Esophagus (tissue), 2 donors: ENCODE data around the gene KLHL2. TPM values are rescaled to one million over a fixed set of nuclear protein-coding genes. Genes with fewer than 3 reads are reported as not detected.
"Not testable (repeated sequence)": the region's sequence is repeated elsewhere in the genome, so short reads cannot be mapped to it uniquely, and the experiment has no call there.

ENCODE experiments used
- H3K27ac ChIP-seq, 2 donors: one replicate each; pipeline ENCODE4 v1.5.1; 2013; ENCODE audit warnings: low read depth in 2 of 2, mild to moderate bottlenecking in 2 of 2, inconsistent platforms in 1 of 2, low read length in 1 of 2, moderate library complexity in 1 of 2
- H3K27me3 ChIP-seq, 2 donors: one replicate each; pipeline ENCODE4 v1.6.1; 2013; ENCODE audit warnings: low read length in 2 of 2, control low read depth in 1 of 2, mild to moderate bottlenecking in 1 of 2; ENCODE audit not compliant: insufficient read depth in 2 of 2, control insufficient read depth in 1 of 2
- H3K36me3 ChIP-seq, 2 donors: one replicate each; pipeline ENCODE4 v1.6.1; 2013; ENCODE audit warnings: low read length in 1 of 2; ENCODE audit not compliant: control insufficient read depth in 2 of 2, insufficient read depth in 2 of 2
- H3K4me1 ChIP-seq, 2 donors: one replicate each; pipeline ENCODE4 v1.6.1; 2013; ENCODE audit warnings: low read length in 1 of 2; ENCODE audit not compliant: control insufficient read depth in 2 of 2, insufficient read depth in 2 of 2
- H3K4me3 ChIP-seq, 2 donors: one replicate each; pipeline ENCODE4 v1.5.1; 2013; ENCODE audit warnings: low read length in 2 of 2, mild to moderate bottlenecking in 2 of 2, low read depth in 1 of 2, moderate library complexity in 1 of 2
- H3K9me3 ChIP-seq, 2 donors: one replicate each; pipeline ENCODE4 v1.6.1; 2013; ENCODE audit warnings: mild to moderate bottlenecking in 2 of 2, low read depth in 1 of 2, low read length in 1 of 2, moderate library complexity in 1 of 2; ENCODE audit not compliant: control insufficient read depth in 2 of 2, insufficient read depth in 1 of 2
- WGBS, 2 donors: extraction: QIAGEN DNeasy Blood & Tissue Kit; methylation state at CpG; one replicate each; pipeline ENCODE4 v1.1.7; 2013; 5-methylcytosine and 5-hydroxymethylcytosine counted together
- polyA plus RNA-seq, 2 donors: library from polyadenylated mRNA; stranded (reverse); fragments of 200-250 nt; gene quantifications; one replicate each; pipeline ENCODE4 v1.2.3, GENCODE V29; 2013
- donor health status: healthy with polysubstance abuse.
- donor health status: Bipolar disorder and iron deficiency.

KLHL2 gene, protein sequence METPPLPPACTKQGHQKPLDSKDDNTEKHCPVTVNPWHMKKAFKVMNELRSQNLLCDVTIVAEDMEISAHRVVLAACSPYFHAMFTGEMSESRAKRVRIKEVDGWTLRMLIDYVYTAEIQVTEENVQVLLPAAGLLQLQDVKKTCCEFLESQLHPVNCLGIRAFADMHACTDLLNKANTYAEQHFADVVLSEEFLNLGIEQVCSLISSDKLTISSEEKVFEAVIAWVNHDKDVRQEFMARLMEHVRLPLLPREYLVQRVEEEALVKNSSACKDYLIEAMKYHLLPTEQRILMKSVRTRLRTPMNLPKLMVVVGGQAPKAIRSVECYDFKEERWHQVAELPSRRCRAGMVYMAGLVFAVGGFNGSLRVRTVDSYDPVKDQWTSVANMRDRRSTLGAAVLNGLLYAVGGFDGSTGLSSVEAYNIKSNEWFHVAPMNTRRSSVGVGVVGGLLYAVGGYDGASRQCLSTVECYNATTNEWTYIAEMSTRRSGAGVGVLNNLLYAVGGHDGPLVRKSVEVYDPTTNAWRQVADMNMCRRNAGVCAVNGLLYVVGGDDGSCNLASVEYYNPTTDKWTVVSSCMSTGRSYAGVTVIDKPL
- 10 to 100 TPM; 19.0 to 26.1 TPM for polyA plus RNA-seq

DNA sequence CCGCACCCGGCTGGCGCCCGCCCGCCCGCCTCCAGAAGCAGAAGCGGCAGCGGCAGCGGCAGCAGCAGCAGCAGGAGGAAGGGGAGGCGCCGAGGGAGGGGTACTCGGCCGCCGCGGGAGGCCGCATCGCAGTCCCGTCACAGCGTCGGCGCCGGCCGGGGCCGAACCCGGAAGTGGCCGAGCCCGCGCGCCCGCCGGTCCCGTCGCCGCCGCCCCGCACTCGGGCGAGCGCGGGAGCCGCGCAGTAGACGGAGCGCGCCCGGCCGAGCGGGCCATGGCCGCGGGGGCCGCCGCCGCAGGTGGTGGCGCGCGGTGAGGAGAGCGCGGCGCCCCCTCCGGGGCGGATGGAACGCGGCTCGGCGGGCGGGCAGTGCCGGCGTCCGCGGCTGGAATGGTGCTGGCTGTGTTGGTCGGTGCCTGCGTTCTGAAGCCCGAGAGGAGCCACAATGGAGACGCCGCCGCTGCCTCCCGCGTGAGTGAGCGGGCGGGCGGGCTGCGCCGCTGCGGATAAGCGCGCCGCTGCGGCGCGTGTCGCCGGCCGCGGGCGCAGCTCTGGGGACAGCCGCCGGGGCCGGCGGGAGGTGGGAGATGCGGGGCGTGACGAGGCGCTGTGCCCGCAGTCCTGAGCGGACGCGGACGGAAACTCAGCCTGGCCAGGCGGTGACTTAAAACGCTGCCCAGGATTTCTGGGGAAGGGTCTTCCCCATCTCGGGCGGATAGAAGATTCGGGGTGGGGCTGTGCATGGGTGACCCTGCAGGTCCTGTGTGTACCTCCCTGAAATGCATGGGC lies at the start of gene KLHL2:
Gene KLHL2 (plus strand): TSS at position 131 of the 790 bp plus-strand sequence. CDS start 316 bp downstream, at position 447.
- Histone ChIP-seq H3K4me1 (peaks cover 2 to 4% of the 10 kb centered on the region in 2 donors), H3K27me3 (no peaks in the 10 kb centered on the region), H3K27ac (peak within 1 kb of the TSS; percentile 91 to 93), H3K36me3 (no peaks in the 10 kb centered on the region), H3K9me3 (no peaks in the 10 kb centered on the region), H3K4me3 (peak within 1 kb of the TSS; percentile 93 to 94)
- WGBS, 2 donors: 1% methylated on average over 60 to 113 of the region's 113 CpGs

DNA sequence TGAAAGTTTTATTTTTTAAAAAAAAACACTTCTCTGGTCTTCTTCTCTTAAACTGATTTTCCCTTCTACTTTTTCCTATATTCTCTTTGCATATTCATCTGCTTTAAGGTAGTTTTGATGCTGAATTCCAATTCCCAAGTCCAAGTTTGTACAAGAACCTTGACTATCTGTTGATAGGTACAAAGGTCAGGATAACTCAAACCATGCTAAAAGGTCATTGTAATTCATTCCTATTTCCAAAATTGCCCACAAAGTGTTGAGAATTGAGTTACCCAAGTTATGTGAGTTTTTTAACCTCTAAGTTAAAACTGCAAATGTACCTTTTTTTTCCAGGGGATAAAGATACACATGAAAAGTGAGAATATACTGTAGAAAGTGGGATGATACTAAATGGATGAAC lies 48.6 kb upstream of the KLHL2 start:
- no peaks in the 10 kb centered on the region for H3K27me3 ChIP-seq
- H3K27ac ChIP-seq: no peak overlapping the region
- H3K36me3 ChIP-seq: no peaks in the 10 kb centered on the region
- H3K4me1 ChIP-seq: no peaks in the 10 kb centered on the region
- no peak overlapping the region for H3K4me3 ChIP-seq
- no peaks in the 10 kb centered on the region for H3K9me3 ChIP-seq

DNA sequence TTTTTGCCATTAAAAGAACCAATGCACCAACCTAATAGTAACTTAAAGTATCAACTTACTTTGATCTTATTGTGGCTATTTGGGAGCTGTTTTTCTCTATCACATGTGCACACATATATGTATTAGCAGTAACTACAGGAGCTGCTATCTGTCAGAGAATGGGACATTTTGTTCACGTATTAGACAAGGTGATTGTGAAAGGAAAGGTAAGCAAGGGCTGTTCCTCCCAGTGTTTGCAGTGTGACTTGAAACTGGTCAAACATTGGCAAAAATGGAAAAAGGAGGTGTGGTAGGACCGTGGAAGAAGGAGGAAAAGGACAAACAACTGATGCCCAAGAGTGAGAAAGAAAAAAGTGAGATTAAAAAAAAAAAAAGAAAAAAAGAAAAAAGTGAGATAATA lies 43.1 kb upstream of the KLHL2 start:
- 68 to 77% methylated on average over 2 of the region's 2 CpGs for WGBS, 2 donors
- no peaks in the 10 kb centered on the region for H3K4me1 ChIP-seq
- no peaks in the 10 kb centered on the region for H3K27me3 ChIP-seq
- H3K36me3 ChIP-seq: no peaks in the 10 kb centered on the region
- no peak overlapping the region for H3K4me3 ChIP-seq
- H3K27ac ChIP-seq: no peak overlapping the region
- no peaks in the 10 kb centered on the region for H3K9me3 ChIP-seq

DNA sequence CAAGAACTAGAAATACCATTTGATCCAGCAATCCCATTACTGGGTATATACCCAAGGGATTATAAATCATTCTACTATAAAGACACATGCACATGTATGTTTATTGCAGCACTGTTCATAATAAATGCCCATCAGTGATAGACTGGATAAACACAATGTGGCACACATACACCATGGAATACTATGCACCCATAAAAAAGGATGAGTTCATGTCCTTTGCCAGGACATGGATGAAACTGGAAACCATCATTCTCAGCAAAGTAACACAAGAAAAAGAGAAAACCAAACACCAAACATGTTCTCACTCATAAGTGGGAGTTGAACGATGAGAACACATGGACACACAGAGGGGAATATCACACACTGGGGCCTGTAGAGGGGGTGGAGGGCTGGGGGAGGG lies 40.5 kb upstream of the KLHL2 start:
- not testable (repeated sequence) for H3K9me3 ChIP-seq, H3K4me1 ChIP-seq, H3K4me3 ChIP-seq, H3K36me3 ChIP-seq, H3K27ac ChIP-seq, H3K27me3 ChIP-seq
- 93 to 95% methylated on average over 1 of the region's 1 CpG for WGBS, 2 donors

DNA sequence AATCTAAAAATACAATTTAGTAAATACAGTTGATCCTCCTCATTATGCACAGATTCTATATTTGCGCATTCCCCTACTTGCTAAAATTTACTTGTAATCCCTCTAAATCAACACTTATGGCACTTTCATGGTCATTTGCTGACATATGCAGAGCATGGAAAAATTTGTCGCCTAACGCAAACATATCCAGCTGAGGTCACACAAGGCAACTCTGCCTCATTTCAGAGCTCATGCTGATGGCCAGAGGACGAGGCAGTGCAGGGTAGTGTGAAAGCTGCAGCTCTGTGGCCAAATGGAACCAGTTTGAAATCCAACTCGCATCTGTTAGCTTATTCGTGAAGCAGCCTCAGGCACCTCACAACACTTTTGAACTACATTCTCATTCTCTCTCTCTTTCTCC lies 39.7 kb upstream of the KLHL2 start:
- Histone ChIP-seq H3K27me3 (no peaks in the 10 kb centered on the region), H3K9me3 (peaks cover 0 to 2% of the 10 kb centered on the region in 2 donors), H3K27ac (no peak overlapping the region), H3K36me3 (no peaks in the 10 kb centered on the region), H3K4me3 (no peak overlapping the region), H3K4me1 (no peaks in the 10 kb centered on the region)
- 70 to 71% methylated on average over 6 of the region's 6 CpGs for WGBS, 2 donors

DNA sequence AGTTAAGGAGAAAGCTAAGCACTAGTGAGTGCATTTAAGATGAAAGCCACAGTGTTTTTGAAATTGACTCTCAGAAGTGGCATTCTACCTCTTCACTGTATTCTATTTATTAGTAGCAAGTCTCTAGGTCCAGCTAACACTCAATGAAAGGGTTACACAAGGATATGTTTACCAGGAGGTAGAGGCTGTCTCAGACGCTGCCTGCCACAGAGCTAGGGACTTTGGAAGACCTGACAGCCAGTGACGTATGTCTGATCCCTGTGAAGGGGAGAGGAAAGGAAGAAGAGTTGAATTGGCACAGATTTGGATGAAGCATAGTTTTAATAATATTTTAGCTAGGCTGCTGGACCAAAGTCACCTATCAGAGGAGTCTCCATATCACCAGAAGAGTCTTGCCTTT lies 36.5 kb upstream of the KLHL2 start:
- H3K4me1 ChIP-seq: no peaks in the 10 kb centered on the region
- H3K27ac ChIP-seq: no peak overlapping the region
- no peak overlapping the region for H3K4me3 ChIP-seq
- no peaks in the 10 kb centered on the region for H3K36me3 ChIP-seq
- 56 to 66% methylated on average over 2 of the region's 2 CpGs for WGBS, 2 donors
- peaks cover 0 to 4% of the 10 kb centered on the region in 2 donors for H3K9me3 ChIP-seq
- H3K27me3 ChIP-seq: no peaks in the 10 kb centered on the region

DNA sequence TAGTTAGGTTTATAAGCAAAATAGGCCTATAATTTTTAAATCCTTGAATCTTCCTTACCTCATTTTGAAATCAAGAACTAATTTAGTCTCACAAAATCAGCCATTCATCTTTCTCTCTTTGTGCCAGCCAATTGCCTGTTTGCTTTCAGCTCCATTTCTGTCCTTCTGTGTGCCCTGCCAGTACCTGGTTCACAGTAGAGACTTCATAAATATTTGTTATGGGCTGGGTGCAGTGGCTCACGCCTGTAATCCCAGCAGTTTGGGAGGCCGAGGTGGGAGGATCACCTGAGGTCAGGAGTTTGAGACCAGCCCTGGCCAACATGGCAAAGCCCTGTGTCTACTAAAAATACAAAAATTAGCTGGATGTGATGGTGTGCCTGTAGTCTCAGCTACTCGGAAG lies 31.9 kb upstream of the KLHL2 start:
- not testable (repeated sequence) for H3K27me3 ChIP-seq, H3K9me3 ChIP-seq, H3K4me3 ChIP-seq, H3K4me1 ChIP-seq, H3K27ac ChIP-seq, H3K36me3 ChIP-seq
- WGBS, 2 donors: 83 to 90% methylated on average over 3 of the region's 3 CpGs

DNA sequence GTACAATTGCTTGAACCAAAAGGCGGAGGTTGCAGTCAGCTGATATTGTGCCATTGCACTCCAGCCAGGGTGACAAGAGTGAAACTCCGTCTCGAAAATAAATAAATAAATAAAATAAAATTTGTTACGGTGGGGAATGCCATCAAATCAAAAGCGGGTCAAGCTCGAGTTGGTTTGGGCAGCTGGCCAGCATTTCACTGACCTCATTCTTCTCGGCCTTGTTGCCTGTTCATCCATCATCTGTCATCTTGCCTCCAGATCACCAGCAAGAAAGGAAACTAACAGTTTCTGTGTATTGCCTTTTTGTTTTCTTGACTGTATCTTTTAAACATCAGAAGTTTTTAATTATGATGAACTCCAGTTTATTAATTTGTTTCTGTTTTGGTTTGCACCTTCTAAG lies 31.5 kb upstream of the KLHL2 start:
- H3K36me3 ChIP-seq: no peaks in the 10 kb centered on the region
- H3K4me3 ChIP-seq: no peak overlapping the region
- H3K4me1 ChIP-seq: no peaks in the 10 kb centered on the region
- peaks cover 0 to 4% of the 10 kb centered on the region in 2 donors for H3K9me3 ChIP-seq
- 56 to 69% methylated on average over 7 of the region's 7 CpGs for WGBS, 2 donors
- no peak overlapping the region for H3K27ac ChIP-seq
- H3K27me3 ChIP-seq: no peaks in the 10 kb centered on the region

DNA sequence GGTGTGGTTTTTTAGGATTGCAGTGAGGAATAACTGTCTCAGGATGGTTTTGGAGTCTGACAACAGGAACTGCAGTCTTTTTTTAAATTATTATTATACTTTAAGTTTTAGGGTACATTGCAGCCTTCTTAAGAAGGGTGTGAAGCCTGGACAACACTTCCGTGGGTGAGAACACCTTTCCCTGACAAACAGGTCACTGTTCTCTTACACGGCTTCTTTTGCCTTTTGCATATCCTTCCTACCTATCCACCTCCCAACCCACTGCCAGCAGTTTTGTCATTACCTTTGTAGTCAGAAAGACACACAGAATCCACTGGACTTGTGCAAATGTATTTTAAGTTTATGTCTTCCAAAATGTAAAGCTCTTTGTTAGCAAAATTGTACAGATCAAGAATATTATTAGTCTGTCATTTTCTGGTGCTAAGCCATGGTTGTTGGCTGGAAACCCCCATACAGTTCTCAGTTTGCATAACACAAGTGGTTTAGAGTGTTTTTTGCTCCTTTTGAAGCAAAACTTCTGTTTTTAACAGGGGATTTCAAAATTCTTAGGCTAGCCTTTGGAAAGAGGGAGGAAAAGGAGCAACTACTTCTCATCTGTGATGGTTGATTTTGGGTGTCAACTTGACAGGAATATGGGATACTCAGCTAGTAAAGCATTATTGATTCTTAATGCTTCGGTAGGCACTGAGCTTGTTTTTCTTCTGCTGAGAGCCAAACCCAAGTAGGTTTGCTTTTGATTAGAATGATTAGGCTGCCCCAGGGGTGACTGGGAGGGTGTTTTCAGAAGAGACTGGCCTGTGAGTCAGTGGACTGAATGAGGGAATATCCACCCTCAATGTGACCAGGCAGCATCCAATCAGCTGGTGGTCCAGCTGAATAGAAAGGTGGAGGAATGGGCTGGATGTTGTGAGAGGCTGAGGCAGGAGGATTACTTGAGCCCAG lies 29.4 kb upstream of the KLHL2 start:
- Histone ChIP-seq H3K36me3 (no peaks in the 10 kb centered on the region), H3K9me3 (peaks cover 0 to 2% of the 10 kb centered on the region in 2 donors), H3K27me3 (no peaks in the 10 kb centered on the region), H3K27ac (no peak overlapping the region), H3K4me3 (no peak overlapping the region), H3K4me1 (no peaks in the 10 kb centered on the region)
- WGBS, 2 donors: 65 to 75% methylated on average over 3 of the region's 3 CpGs
